HuH-7 (cell line): Measurements from ENCODE around the gene RPP25L.

Experiments used
- DNase-seq: peaks from one replicate; pipeline ENCODE4 v3.0.0; 2011; ENCODE audit warnings: low spot score

Gene RPP25L

DNA sequence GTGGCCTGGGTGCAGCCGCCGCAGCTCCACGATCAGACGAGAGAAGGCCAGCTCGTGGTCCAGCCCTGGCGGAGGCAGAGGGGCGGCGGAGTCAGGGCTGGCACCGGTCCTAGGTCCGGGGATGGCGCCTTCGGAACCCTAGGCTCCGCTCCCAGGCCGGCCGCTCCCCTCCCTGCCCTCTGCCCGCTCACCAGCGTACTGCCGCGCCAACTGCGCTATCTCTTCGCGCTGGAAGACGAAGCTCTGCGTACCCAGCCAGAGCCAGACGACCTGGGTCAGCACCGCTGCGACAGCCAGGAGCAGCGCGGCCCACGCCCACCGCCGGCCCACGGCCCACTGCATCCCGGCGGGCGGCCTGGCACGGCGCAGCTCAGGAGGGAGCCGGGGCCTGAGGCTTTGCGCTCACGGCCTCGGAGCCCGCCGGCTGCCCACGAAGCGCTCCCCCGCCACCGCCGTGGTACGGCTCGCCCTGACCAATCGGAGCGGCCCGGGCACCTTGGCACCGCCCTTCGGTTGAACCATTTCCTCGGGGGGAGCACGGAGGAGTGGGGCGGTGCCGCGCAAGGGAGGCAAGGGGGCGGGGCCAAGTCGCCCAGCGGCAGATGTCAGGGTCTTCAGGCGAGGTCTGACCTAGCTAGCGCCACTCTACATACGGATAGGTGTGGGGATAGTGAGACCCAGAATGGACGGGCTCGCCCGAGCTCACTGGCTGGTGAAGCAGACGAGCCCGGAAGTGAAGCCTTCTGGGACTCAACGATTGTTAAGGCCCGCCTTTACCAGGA is 25.6 kb upstream of the RPP25L start, which contains the start of gene SIGMAR1:
TSS of gene SIGMAR1 (minus strand) at position 432 of the 782 bp plus-strand sequence. CDS start at position 342, 90 bp downstream.
- DNase-seq, result peak; percentile 85

GRCh38 chr9:34636791-34637355 is 25.0 kb upstream of the RPP25L start:
- no peak for DNase-seq

DNA sequence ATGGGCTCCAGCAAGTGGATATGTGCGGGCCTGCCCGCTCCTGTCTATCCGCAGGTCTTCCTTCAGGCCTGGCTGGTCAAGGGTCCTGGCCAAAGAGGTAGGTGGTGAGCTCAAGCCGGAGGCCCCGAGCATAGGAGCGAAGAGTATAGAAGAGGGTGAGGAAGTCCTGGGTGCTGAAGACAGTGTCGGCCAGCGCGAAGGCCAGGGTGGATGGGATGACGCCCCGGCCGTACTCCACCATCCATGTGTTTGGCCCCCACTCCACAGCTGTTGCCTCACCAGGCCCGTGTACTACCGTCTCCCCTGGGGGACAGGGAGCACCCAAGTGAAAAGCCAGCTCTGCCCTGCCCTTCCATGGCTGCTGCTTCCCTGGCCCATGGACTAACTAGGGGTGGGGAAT is 23.7 kb upstream of the RPP25L start:
- DNase-seq, result no peak

- DNase-seq, result no peak
Measured at GRCh38 chr9:34634551-34635248, 22.8 kb upstream of the RPP25L start.

DNA sequence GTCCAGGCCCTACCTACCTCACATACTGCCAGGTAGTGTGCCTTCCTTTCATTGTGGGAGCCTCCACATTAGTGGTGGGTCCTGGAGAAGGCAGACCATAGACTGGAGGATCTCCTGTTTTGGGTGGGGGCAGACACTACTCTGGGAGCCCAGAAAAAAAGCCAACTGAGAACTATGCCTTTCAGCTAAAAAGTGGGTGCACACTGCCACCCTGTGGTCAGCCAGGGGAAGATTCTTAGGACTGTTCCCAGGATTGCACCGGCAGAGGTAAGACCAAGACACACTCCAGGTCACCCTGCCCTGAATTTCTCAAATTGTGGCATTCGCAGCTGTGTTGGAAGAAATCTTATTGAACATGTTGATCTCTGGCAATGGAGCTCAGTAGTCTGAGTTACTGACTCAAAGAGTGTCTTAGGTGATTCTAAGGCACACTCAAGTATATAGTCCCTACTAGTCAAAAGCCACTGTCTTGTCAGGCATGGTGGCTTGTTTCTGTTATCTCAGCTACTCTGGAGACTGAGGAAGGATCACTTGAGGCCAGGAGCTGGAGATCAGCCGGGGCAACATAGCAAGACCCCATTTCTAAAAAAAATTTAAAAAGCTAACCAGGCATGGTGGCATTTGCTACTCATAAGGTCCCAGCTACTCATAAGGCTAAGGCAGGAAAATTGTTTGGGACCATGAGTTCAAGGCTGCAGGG is 22.1 kb upstream of the RPP25L start:
- peak; percentile 78 for DNase-seq

DNA sequence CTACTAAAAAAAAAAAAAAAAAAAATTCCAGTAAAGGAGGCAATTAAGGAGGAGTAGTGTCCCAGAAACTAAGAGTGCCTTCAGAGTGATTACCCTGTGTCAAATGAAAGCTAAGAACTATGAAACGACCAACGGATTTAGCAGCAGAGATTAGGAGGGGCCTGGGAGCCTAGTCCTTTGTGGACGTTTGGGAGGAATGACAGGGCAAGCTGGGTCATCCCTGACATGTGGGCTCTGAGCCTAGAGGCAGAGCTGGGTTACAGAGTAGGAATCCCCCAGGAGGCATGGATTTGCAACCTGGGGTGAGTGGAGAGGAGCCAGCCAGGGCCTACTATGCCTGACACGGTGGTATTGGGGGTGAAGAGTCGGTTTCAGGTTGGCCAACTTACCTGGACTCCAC is 21.3 kb upstream of the RPP25L start:
- DNase-seq, result no peak

- no peak for DNase-seq
Measured at GRCh38 chr9:34630402-34631154, 18.7 kb upstream of the RPP25L start.

DNA sequence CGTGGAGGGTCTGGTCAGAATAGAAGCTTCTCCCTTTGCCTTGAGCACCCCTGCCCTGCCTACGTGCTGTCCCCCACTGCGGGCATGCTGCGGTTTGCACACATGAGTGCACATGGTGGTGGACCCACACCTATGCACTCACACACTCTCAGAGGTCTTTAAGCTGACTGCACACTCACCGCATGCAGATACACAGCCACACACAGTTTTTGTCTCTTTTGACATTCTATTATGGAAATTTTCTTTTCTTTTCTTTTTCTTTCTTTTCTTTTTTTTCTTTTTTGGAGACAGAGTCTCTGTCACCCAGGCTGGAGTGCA is 17.6 kb upstream of the RPP25L start:
- no peak for DNase-seq

GRCh38 chr9:34628656-34629490 is 17.0 kb upstream of the RPP25L start, which contains the start of gene ARID3C:
Gene ARID3C (minus strand): TSS chr9:34629066. CDS start chr9:34628014, 1,052 bp downstream.
- DNase-seq, result peak; percentile 51

GRCh38 chr9:34627716-34628655 is 16.1 kb upstream of the RPP25L start:
- no peak for DNase-seq

- no peak for DNase-seq
Measured at GRCh38 chr9:34625186-34625486, 13.2 kb upstream of the RPP25L start.

GRCh38 chr9:34624475-34625185 is 12.7 kb upstream of the RPP25L start:
- no peak for DNase-seq

- DNase-seq, result no peak
Measured at GRCh38 chr9:34623374-34624235, 11.7 kb upstream of the RPP25L start.

GRCh38 chr9:34620061-34620994 is 8.4 kb upstream of the RPP25L start, which contains the start of gene DCTN3:
Gene DCTN3 (minus strand): TSS chr9:34620495. CDS start chr9:34620464, 31 bp downstream.
- DNase-seq, result peak; percentile 96

DNA sequence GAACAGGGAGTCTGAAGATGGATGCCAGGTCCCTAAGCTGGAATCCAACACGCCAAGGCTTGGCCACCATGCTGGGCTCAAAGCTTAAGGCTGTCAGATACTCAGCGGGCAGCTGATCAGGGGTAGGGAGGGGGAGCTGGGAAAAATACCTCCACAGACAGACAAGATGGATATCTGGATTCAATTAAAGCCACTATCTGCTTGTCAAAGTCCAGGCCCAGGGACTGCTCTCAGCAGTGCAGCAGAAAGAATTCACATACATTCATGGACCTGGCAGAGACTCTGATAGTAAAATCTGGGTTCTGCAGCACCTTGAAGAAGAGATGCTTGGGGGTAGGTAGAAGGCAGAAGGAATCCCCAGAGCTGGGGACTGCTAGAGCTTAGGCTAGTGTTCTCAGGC is 3.2 kb upstream of the RPP25L start:
- DNase-seq, result no peak

GRCh38 chr9:34612788-34613390 is 992 bp upstream of the RPP25L start:
- DNase-seq, result peak; percentile 67
